ENCODE measurements around the gene GEMIN5.

DNA sequence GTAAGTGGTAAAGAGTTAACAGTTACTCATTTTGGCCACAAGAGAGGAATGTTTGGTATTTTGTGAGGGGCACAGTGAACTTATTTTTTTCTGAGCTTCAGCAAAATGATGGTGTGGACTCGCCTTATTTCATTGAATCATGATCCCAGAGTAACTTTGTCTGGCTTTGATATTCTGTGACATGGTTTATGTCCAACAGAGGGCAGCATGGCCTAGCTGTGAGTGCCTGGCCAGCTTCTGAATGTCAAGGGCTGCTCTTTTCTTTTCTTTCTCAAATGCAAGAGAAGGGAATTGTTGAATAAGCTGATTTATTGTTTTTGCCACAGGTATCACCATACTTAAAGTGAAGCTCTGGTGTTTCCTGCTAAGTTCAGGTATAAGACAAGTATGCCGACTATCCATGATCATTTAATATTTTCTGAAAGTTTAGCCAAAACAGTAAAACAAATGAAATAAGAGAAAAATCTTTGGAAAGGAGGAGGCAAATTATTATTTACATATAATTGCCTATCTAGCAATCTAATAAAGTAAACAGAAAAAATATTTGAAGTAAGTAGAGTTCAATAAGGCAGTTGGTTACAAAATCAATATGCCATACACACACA, 34.6 kb upstream of the GEMIN5 start:
- TF ChIP-seq TAF7 (optimal IDR thresholded peaks at IDR 0.05; ENCODE audit: borderline replicate concordance, low read depth, low read length): no peak
- TF ChIP-seq POLR2A (IDR thresholded peaks at IDR 0.05; ENCODE audit: control extremely low read depth in 1 of 2, low read depth in 2 of 2, low read length in 2 of 2): no peak

Measured in H1 (cell line).